Mesendoderm (in vitro differentiated cells): ENCODE results near the gene CELSR2.

Experiments used
- DNase-seq: peaks from one replicate; pipeline ENCODE4 v3.0.0; 2013
- H2AK5ac ChIP-seq: 2 replicates; pipeline ENCODE4 v1.6.1; 2013; ENCODE audit warnings: low read length, inconsistent platforms
- H2BK120ac ChIP-seq: 2 replicates; pipeline ENCODE4 v1.6.1; 2013; ENCODE audit warnings: low read depth, mild to moderate bottlenecking, low read length, moderate library complexity, mixed read lengths
- H2BK15ac ChIP-seq: replicated peaks from 2 replicates; pipeline ENCODE4 v1.6.1; 2013; ENCODE audit warnings: low read depth, mild to moderate bottlenecking, moderate library complexity
- H2BK5ac ChIP-seq: 2 replicates; pipeline ENCODE4 v1.6.1; 2013; ENCODE audit warnings: low read length, inconsistent platforms
- H3K18ac ChIP-seq: 2 replicates; pipeline ENCODE4 v1.6.1; 2013; ENCODE audit warnings: mild to moderate bottlenecking, low read length, mixed read lengths
- H3K23ac ChIP-seq: one replicate; pipeline ENCODE4 v1.6.1; 2013; ENCODE audit warnings: low read length
- H3K27ac ChIP-seq: 2 replicates; pipeline ENCODE4 v1.5.1; 2013; ENCODE audit warnings: low read depth, mild to moderate bottlenecking, inconsistent platforms, low read length, moderate library complexity
- H3K27me3 ChIP-seq: 2 replicates; pipeline ENCODE4 v1.6.1; 2013; ENCODE audit warnings: low read length, control low read depth, mild to moderate bottlenecking, inconsistent platforms; ENCODE audit not compliant: insufficient read depth, poor library complexity
- H3K36me3 ChIP-seq: 2 replicates; pipeline ENCODE4 v1.6.1; 2013; ENCODE audit warnings: low read length, inconsistent platforms; ENCODE audit not compliant: control insufficient read depth, insufficient read depth
- H3K4ac ChIP-seq: one replicate; pipeline ENCODE4 v1.6.1; 2013; ENCODE audit warnings: low read depth, mild to moderate bottlenecking, low read length, moderate library complexity
- H3K4me1 ChIP-seq: 2 replicates; pipeline ENCODE4 v1.6.1; 2013; ENCODE audit warnings: low read depth, low read length, inconsistent platforms; ENCODE audit not compliant: control insufficient read depth
- H3K4me2 ChIP-seq: 2 replicates; pipeline ENCODE4 v1.6.1; 2013; ENCODE audit warnings: low read length
- H3K4me3 ChIP-seq: 2 replicates; pipeline ENCODE4 v1.5.1; 2013; ENCODE audit warnings: mild to moderate bottlenecking, low read length
- H3K56ac ChIP-seq: one replicate; pipeline ENCODE4 v1.6.1; 2013; ENCODE audit warnings: low read length
- H3K79me1 ChIP-seq: 2 replicates; pipeline ENCODE4 v1.6.1; 2013; ENCODE audit warnings: low read length, inconsistent platforms
- H3K79me2 ChIP-seq: 2 replicates; pipeline ENCODE4 v1.6.1; 2013; ENCODE audit warnings: mild to moderate bottlenecking, low read length; ENCODE audit not compliant: control insufficient read depth, insufficient read depth
- H3K9ac ChIP-seq: 2 replicates; pipeline ENCODE4 v1.6.1; 2013; ENCODE audit warnings: low read length, inconsistent platforms
- H4K5ac ChIP-seq: one replicate; pipeline ENCODE4 v1.6.1; 2013; ENCODE audit warnings: low read length
- H4K8ac ChIP-seq: one replicate; pipeline ENCODE4 v1.6.1; 2013; ENCODE audit warnings: low read depth, mild to moderate bottlenecking, control low read depth, low read length, moderate library complexity
- WGBS: extraction: QIAGEN DNeasy Blood & Tissue Kit; methylation state at CpG from one replicate; pipeline ENCODE4 v1.1.7; 2013; ENCODE audit warnings: low lambda C conversion rate, missing lambda C conversion rate; ENCODE audit not compliant: insufficient coverage; ENCODE audit errors: extremely low coverage; 5-methylcytosine and 5-hydroxymethylcytosine counted together

The CELSR2 gene

DNA sequence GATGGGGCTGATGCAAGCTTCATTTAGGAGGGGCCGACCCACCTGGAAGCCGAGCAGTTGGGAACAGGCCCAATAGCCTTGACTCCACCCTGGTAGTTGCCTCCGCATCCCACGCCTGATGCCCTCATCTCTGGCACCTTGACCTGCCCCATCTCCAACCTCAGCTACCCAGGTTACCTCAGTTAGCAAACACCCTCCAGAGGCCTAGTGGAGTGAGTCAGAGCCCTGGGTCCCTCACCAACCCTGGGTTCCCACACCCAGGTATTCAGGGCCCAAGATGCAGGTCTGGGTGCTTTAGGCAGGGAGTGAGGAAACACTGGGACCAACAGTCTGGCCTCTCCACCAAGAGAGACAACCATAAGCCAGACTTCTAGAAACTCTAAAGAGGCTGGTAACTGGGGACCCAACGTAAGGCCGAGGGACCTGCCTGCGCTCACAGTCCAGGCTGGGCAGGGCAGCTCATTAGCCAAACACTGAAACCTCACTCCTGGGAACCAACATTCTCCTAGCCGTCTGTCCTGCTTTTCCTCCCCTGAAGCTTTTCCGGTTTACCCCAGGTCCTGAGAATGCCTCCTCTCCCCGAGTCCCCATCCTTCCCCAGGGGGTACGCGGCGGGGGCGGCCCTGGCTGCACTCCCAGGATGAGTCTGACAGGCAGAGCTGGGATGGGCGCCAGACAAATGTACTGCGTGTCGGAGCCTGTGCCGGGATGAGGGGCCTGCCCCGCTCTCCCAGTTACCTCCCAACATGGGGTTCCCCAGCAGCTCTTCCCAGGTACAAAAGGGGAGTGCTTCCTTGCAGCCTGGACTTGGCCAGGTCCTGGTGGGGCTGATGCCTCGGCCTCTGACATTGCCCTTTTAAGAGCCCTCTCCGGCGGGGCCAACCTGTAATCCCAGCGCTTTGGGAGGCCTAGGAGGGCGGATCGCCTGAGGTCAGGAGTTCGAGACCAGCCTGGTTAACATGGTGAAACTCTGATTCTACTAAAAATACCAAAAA, 8.9 kb upstream of the CELSR2 start:
- no peaks in the 10 kb centered on the region for H3K79me1 ChIP-seq
- H3K27ac ChIP-seq = no peak overlapping the region
- no peak overlapping the region for H4K5ac ChIP-seq
- peak overlapping the region; percentile 15 for H3K4me2 ChIP-seq
- no peak overlapping the region for H2AK5ac ChIP-seq
- no peak overlapping the region for H2BK15ac ChIP-seq
- peaks cover 10% of the 10 kb centered on the region for H3K36me3 ChIP-seq
- H4K8ac ChIP-seq = no peak overlapping the region
- no CpG with 5 or more reads among the region's 26 CpGs for WGBS
- no peak overlapping the region for H2BK120ac ChIP-seq
- H3K79me2 ChIP-seq = no peaks in the 10 kb centered on the region
- H3K27me3 ChIP-seq = no peaks in the 10 kb centered on the region
- H3K4me3 ChIP-seq = no peak overlapping the region
- H3K4me1 ChIP-seq = peaks cover 7% of the 10 kb centered on the region
- DNase-seq = peak; percentile 67
- no peak overlapping the region for H3K9ac ChIP-seq
- peak overlapping the region; percentile 65 for H3K56ac ChIP-seq
- no peak overlapping the region for H3K4ac ChIP-seq
- no peak overlapping the region for H3K18ac ChIP-seq
- no peak overlapping the region for H3K23ac ChIP-seq
- H2BK5ac ChIP-seq = no peak overlapping the region

- H3K4ac ChIP-seq = no peak overlapping the region
- no peak overlapping the region for H2BK5ac ChIP-seq
Observed at GRCh38 chr1:109241344-109241743, 8.0 kb upstream of the CELSR2 start.

GRCh38 chr1:109241841-109242345, 7.4 kb upstream of the CELSR2 start:
- no peak overlapping the region for H2BK120ac ChIP-seq
- no peak overlapping the region for H2BK5ac ChIP-seq
- H3K79me1 ChIP-seq = no peaks in the 10 kb centered on the region
- peak; percentile 53 for DNase-seq
- H3K4me2 ChIP-seq = no peak overlapping the region
- H3K4me3 ChIP-seq = no peak overlapping the region
- H3K18ac ChIP-seq = no peak overlapping the region
- H3K27me3 ChIP-seq = no peaks in the 10 kb centered on the region
- WGBS = no CpG with 5 or more reads among the region's 8 CpGs
- no peak overlapping the region for H3K56ac ChIP-seq
- no peak overlapping the region for H3K9ac ChIP-seq
- H3K79me2 ChIP-seq = no peaks in the 10 kb centered on the region
- H3K4ac ChIP-seq = no peak overlapping the region
- H3K23ac ChIP-seq = peak overlapping the region; percentile 31
- H4K5ac ChIP-seq = no peak overlapping the region
- H3K36me3 ChIP-seq = peaks cover 6% of the 10 kb centered on the region
- H3K4me1 ChIP-seq = peaks cover 7% of the 10 kb centered on the region
- no peak overlapping the region for H3K27ac ChIP-seq
- H2AK5ac ChIP-seq = no peak overlapping the region
- H4K8ac ChIP-seq = no peak overlapping the region
- no peak overlapping the region for H2BK15ac ChIP-seq

More at GRCh38 chr1:109241344-109241743, 8.0 kb upstream of the CELSR2 start:
- H4K5ac ChIP-seq = no peak overlapping the region
- no peak overlapping the region for H4K8ac ChIP-seq
- H3K9ac ChIP-seq = no peak overlapping the region
- H3K4me3 ChIP-seq = no peak overlapping the region
- no peak overlapping the region for H2AK5ac ChIP-seq
- no peaks in the 10 kb centered on the region for H3K27me3 ChIP-seq
- H3K27ac ChIP-seq = no peak overlapping the region
- peaks cover 6% of the 10 kb centered on the region for H3K36me3 ChIP-seq
- DNase-seq = peak; percentile 66
- no peak overlapping the region for H3K18ac ChIP-seq
- H3K79me1 ChIP-seq = no peaks in the 10 kb centered on the region
- H3K79me2 ChIP-seq = no peaks in the 10 kb centered on the region
- no CpG with 5 or more reads among the region's 6 CpGs for WGBS
- H3K23ac ChIP-seq = no peak overlapping the region
- H2BK120ac ChIP-seq = no peak overlapping the region
- no peak overlapping the region for H3K4me2 ChIP-seq
- H2BK15ac ChIP-seq = no peak overlapping the region
- no peak overlapping the region for H3K56ac ChIP-seq
- peaks cover 7% of the 10 kb centered on the region for H3K4me1 ChIP-seq

DNA sequence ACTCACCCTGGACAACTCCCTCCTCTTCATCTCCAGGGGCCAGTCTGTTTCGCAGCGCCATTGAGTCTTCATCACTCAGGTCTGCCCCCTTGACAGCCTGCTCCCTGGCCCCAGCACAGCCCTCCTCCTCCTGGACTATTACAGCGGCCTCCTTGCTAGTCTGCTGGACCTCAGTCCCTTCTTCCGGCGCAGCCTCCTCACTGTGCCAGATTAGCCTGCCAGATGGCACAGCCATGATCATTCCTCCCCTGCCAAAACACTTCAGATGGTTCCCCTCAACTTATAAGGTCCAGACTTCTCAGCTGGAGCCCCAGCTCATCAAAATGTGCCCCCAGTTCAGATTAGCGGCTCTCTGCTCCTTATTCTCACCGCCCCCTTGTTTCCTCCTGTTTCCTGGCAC, 7.0 kb upstream of the CELSR2 start:
- Histone ChIP-seq H2BK15ac (no peak overlapping the region), H3K79me1 (no peaks in the 10 kb centered on the region), H3K36me3 (peaks cover 4% of the 10 kb centered on the region), H3K56ac (no peak overlapping the region), H3K18ac (no peak overlapping the region), H3K23ac (no peak overlapping the region), H3K27me3 (no peaks in the 10 kb centered on the region), H3K79me2 (no peaks in the 10 kb centered on the region), H4K5ac (no peak overlapping the region), H2AK5ac (no peak overlapping the region), H3K9ac (no peak overlapping the region), H2BK120ac (no peak overlapping the region), H3K4me3 (no peak overlapping the region), H2BK5ac (no peak overlapping the region), H3K4me2 (no peak overlapping the region), H3K4me1 (peaks cover 7% of the 10 kb centered on the region), H3K4ac (no peak overlapping the region), H3K27ac (no peak overlapping the region), H4K8ac (no peak overlapping the region)
- DNase-seq = no peak
- WGBS = no CpG with 5 or more reads among the region's 7 CpGs

DNA sequence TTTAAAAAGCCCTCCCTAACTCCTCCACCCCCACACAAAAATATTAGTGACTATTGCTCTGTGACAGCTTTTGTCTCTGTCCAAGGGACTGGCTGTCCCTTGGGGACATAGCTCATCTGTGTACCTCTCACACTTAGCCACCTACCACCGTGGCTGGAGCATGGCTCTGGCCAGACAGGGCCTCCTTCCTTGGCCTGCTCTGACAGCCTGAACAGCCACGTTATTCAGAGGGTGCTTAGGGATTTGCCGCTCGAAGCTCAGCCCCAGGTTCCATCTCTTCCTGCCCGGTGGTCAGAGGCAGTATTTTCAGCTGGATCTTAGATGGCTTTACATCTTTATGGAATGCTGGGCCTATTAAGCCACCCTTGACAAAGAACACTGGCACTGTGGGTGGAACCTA, 6.1 kb upstream of the CELSR2 start:
- Histone ChIP-seq H4K8ac (no peak overlapping the region), H3K4me2 (no peak overlapping the region), H3K23ac (no peak overlapping the region), H3K79me2 (no peaks in the 10 kb centered on the region), H3K56ac (no peak overlapping the region), H3K79me1 (no peaks in the 10 kb centered on the region), H4K5ac (no peak overlapping the region), H2AK5ac (no peak overlapping the region), H3K27me3 (no peaks in the 10 kb centered on the region), H3K36me3 (no peaks in the 10 kb centered on the region), H2BK120ac (no peak overlapping the region), H3K27ac (no peak overlapping the region), H2BK15ac (no peak overlapping the region), H3K18ac (no peak overlapping the region), H3K9ac (no peak overlapping the region), H3K4ac (no peak overlapping the region), H3K4me1 (peaks cover 7% of the 10 kb centered on the region), H3K4me3 (no peak overlapping the region), H2BK5ac (no peak overlapping the region)
- no peak for DNase-seq
- WGBS = no CpG with 5 or more reads among the region's 5 CpGs
